HCT116 (cell line): ENCODE measurements around the gene IL11.

ENCODE experiments used
- EGR1 ChIP-seq: IDR thresholded peaks from 2 replicates; pipeline ENCODE4 v1.6.1; 2012; ENCODE audit warnings: low read depth
- EZH2 ChIP-seq: fragments of 200-600 bp; sonication (generic); IDR thresholded peaks from 2 replicates; pipeline ENCODE4 v1.6.1; 2017; ENCODE audit warnings: antibody characterized with exemption, mixed run types
- EZH2phosphoT487 ChIP-seq: fragments of 200-600 bp; IDR thresholded peaks from 2 replicates; pipeline ENCODE4 v1.6.1; 2018; ENCODE audit warnings: antibody characterized with exemption, borderline replicate concordance
- JUND ChIP-seq: IDR thresholded peaks from 2 replicates; pipeline ENCODE4 v1.6.1; 2012
- POLR2A ChIP-seq: IDR thresholded peaks from 2 replicates; pipeline ENCODE4 v1.7.0; 2011; ENCODE audit warnings: borderline replicate concordance; ENCODE audit not compliant: insufficient read depth, insufficient read length; ENCODE audit errors: extremely low read depth
- POLR2AphosphoS5 ChIP-seq: IDR thresholded peaks from 2 replicates; pipeline ENCODE4 v1.6.1; 2011; ENCODE audit warnings: mild to moderate bottlenecking, low read depth, low read length, moderate library complexity
- RAD21 ChIP-seq: IDR thresholded peaks from 2 replicates; pipeline ENCODE4 v1.6.1; 2012; ENCODE audit warnings: low read depth, mild to moderate bottlenecking
- SIN3A ChIP-seq: IDR thresholded peaks from 2 replicates; pipeline ENCODE4 v1.6.1; 2012; ENCODE audit warnings: low read depth
- SP1 ChIP-seq: IDR thresholded peaks from 2 replicates; pipeline ENCODE4 v1.6.1; 2012; ENCODE audit warnings: low read depth
- SRF ChIP-seq: IDR thresholded peaks from 2 replicates; pipeline ENCODE4 v1.6.1; 2012; ENCODE audit warnings: low read depth
- TF ChIP-seq, protein P1 (sequence below), 3 experiments: fragments of 200-600 bp in 1 of 3; sonication (generic) in 1 of 3; IDR thresholded peaks in 2 of 3; conservative IDR thresholded peaks in 1 of 3; 2 replicates each; pipeline ENCODE4 v1.5.1; 2012 to 2017; ENCODE audit warnings: low read depth in 2 of 3, low read length in 2 of 3, antibody characterized with exemption in 1 of 3, borderline replicate concordance in 1 of 3, control low read depth in 1 of 3, mild to moderate bottlenecking in 1 of 3, mixed read lengths in 1 of 3, mixed run types in 1 of 3, moderate library complexity in 1 of 3; ENCODE audit not compliant: insufficient read depth in 1 of 3
- TF ChIP-seq, protein P2 (sequence below): IDR thresholded peaks from 2 replicates; pipeline ENCODE4 v1.6.1; 2012
- TF ChIP-seq, protein P3 (sequence below): IDR thresholded peaks from 2 replicates; pipeline ENCODE4 v1.6.1; 2012

DNA sequence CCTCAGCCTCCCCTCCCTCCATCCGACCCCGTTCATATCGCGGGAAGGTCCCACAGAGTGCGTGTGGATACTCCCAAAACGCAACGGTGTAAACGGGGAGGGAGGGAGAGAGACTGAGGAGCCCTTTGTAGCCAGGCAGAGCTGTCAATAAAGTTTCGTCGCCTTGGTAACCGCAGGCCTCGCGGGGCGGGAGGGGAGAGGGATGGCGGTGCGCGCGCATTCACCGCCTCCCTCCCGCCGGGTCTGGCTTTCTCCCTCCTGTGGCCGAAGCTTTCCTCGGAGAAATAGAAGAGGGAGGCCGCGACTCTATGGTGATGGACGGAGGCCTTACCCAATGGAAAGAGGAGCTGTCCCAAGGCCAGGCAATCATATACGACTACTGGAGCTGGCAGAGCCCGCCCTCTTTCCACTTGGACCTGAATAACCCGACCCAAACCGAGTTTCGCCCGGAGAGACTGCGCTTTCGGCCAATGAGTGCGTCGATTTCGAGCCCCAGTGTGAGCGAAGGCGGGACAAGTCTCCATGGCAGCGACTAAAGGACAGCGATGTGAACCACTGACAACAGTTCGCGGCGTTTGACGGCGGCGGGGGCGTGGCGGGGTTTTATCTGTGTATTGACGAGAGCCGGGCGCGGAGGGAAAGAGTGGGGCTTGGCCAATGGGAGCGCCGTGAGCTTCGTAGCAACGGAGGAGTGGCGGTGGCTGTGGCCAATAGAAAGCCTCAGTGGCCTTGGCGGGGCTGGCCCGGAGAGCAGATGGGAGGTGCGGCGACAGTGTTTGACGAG is 31.0 kb downstream of the IL11 start, which contains the start of gene KMT5C:
- TF ChIP-seq, protein P1, sequence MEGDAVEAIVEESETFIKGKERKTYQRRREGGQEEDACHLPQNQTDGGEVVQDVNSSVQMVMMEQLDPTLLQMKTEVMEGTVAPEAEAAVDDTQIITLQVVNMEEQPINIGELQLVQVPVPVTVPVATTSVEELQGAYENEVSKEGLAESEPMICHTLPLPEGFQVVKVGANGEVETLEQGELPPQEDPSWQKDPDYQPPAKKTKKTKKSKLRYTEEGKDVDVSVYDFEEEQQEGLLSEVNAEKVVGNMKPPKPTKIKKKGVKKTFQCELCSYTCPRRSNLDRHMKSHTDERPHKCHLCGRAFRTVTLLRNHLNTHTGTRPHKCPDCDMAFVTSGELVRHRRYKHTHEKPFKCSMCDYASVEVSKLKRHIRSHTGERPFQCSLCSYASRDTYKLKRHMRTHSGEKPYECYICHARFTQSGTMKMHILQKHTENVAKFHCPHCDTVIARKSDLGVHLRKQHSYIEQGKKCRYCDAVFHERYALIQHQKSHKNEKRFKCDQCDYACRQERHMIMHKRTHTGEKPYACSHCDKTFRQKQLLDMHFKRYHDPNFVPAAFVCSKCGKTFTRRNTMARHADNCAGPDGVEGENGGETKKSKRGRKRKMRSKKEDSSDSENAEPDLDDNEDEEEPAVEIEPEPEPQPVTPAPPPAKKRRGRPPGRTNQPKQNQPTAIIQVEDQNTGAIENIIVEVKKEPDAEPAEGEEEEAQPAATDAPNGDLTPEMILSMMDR (IDR thresholded peaks at IDR 0.05 in 2 of 3, conservative IDR thresholded peaks at IDR 0.05 in 1 of 3; ENCODE audit: borderline replicate concordance in 1 of 3, insufficient read depth in 1 of 3, low read depth in 2 of 3, low read length in 2 of 3): 0 out of 6 replicates have a peak, but pooled peaks of 1 of the 3 experiments have one; percentile 17
- TF ChIP-seq POLR2A (peak; percentile 31), RAD21 (no peak), EZH2phosphoT487 (no peak), JUND (no peak), SRF (no peak), SIN3A (no peak), POLR2AphosphoS5 (peak; percentile 45), EZH2 (no peak), SP1 (peak; percentile 99), EGR1 (peak; percentile 86)
- TF ChIP-seq, protein P2, sequence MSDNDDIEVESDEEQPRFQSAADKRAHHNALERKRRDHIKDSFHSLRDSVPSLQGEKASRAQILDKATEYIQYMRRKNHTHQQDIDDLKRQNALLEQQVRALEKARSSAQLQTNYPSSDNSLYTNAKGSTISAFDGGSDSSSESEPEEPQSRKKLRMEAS: no peak
- TF ChIP-seq, protein P3, sequence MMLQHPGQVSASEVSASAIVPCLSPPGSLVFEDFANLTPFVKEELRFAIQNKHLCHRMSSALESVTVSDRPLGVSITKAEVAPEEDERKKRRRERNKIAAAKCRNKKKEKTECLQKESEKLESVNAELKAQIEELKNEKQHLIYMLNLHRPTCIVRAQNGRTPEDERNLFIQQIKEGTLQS: no peak
